IMR-90 (cell line): ENCODE data around the gene PARL. TPM values are rescaled to one million over a fixed set of nuclear protein-coding genes. Genes with fewer than 3 reads are reported as not detected.

Experiments
- ATAC-seq: fragments of 200-7000 bp; cut with Tn5 transposase; 2 replicates; pipeline ENCODE4 v1.9.1; 2020; ENCODE audit warnings: low read depth, mild to moderate bottlenecking, moderate library complexity
- BruUV-seq: library from RNA; stranded (reverse); fragments of 400-500 nt; replicated peaks from 2 replicates; lab custom pipeline; 2021; lab: Mats Ljungman, UMichigan
- CTCF ChIA-PET: fragments of 300-600 bp; formaldehyde crosslinking; extraction: SDS; loops from one replicate; lab custom pipeline; 2021; ENCODE audit warnings: antibody characterized with exemption; lab: Yijun Ruan, JAX
- POLR2A ChIA-PET: fragments of 300-600 bp; sonication (Branson Sonifier 250); formaldehyde crosslinking; loops from one replicate; lab custom pipeline; 2022; ENCODE audit warnings: antibody characterized with exemption; ENCODE audit not compliant: unreplicated experiment; lab: Charles Lee
- DNase-seq: peaks from one replicate; pipeline ENCODE4 v3.0.0; 2013
- H2AFZ ChIP-seq: replicated peaks from 2 replicates; pipeline ENCODE3; 2013; ENCODE audit warnings: low read length, mild to moderate bottlenecking; ENCODE audit not compliant: poor library complexity
- H2AK5ac ChIP-seq: 2 replicates; pipeline ENCODE4 v1.6.1; 2013; ENCODE audit warnings: low read depth, low read length, inconsistent platforms
- H2AK9ac ChIP-seq: replicated peaks from 2 replicates; pipeline ENCODE3; 2013; ENCODE audit warnings: mild to moderate bottlenecking, low read depth, low read length, moderate library complexity; ENCODE audit not compliant: poor library complexity
- H2BK120ac ChIP-seq: 2 replicates; pipeline ENCODE4 v1.6.1; 2013; ENCODE audit warnings: low read depth, low read length, inconsistent platforms
- H2BK15ac ChIP-seq: 3 replicates; pipeline ENCODE4 v1.6.1; 2013; ENCODE audit warnings: low read depth, low read length, inconsistent platforms
- H2BK20ac ChIP-seq: 2 replicates; pipeline ENCODE4 v1.6.1; 2013; ENCODE audit warnings: low read depth, mild to moderate bottlenecking, inconsistent platforms, low read length, moderate library complexity
- H2BK5ac ChIP-seq: 2 replicates; pipeline ENCODE4 v1.6.1; 2013; ENCODE audit warnings: mild to moderate bottlenecking, low read depth, low read length, inconsistent platforms; ENCODE audit not compliant: poor library complexity, severe bottlenecking
- H3K14ac ChIP-seq: replicated peaks from 2 replicates; pipeline ENCODE4 v1.6.1; 2013; ENCODE audit warnings: low read depth, low read length, inconsistent platforms
- H3K18ac ChIP-seq: 2 replicates; pipeline ENCODE4 v1.6.1; 2013; ENCODE audit warnings: low read depth, low read length, control low read depth
- H3K23ac ChIP-seq: 2 replicates; pipeline ENCODE4 v1.6.1; 2013; ENCODE audit warnings: low read depth, low read length, inconsistent platforms
- H3K27ac ChIP-seq: 2 replicates; pipeline ENCODE4 v1.5.1; 2013; ENCODE audit warnings: mild to moderate bottlenecking, control low read depth, low read length; ENCODE audit not compliant: insufficient read depth
- H3K27me3 ChIP-seq: 2 replicates; pipeline ENCODE4 v1.6.1; 2013; ENCODE audit warnings: low read length; ENCODE audit not compliant: control insufficient read depth, insufficient read depth
- H3K36me3 ChIP-seq: 2 replicates; pipeline ENCODE4 v1.6.1; 2013; ENCODE audit warnings: low read length, mixed read lengths; ENCODE audit not compliant: control insufficient read depth, insufficient read depth
- H3K4ac ChIP-seq: 2 replicates; pipeline ENCODE4 v1.6.1; 2013; ENCODE audit warnings: low read depth, low read length, inconsistent platforms
- H3K4me1 ChIP-seq: 2 replicates; pipeline ENCODE4 v1.6.1; 2013; ENCODE audit warnings: low read length, mixed read lengths; ENCODE audit not compliant: control insufficient read depth, insufficient read depth
- H3K4me2 ChIP-seq: 2 replicates; pipeline ENCODE4 v1.6.1; 2013; ENCODE audit warnings: low read depth, mild to moderate bottlenecking, control low read depth, low read length, moderate library complexity
- H3K4me3 ChIP-seq: 2 replicates; pipeline ENCODE4 v1.5.1; 2013; ENCODE audit warnings: low read depth, mild to moderate bottlenecking, control low read depth, low read length, moderate library complexity; ENCODE audit not compliant: insufficient read depth
- H3K56ac ChIP-seq: 2 replicates; pipeline ENCODE4 v1.6.1; 2013; ENCODE audit warnings: low read length, inconsistent platforms; ENCODE audit not compliant: insufficient read depth; ENCODE audit errors: extremely low read depth
- H3K79me1 ChIP-seq, 2 experiments: 2 replicates each; pipeline ENCODE4 v1.6.1; 2013; ENCODE audit warnings: low read length in 2 of 2, inconsistent platforms in 1 of 2, low read depth in 1 of 2
- H3K9ac ChIP-seq: 2 replicates; pipeline ENCODE4 v1.6.1; 2013; ENCODE audit warnings: low read depth, low read length, control low read depth
- H3K9me1 ChIP-seq: 2 replicates; pipeline ENCODE4 v1.6.1; 2013; ENCODE audit warnings: low read length, inconsistent platforms; ENCODE audit not compliant: insufficient read depth
- H3K9me3 ChIP-seq: 2 replicates; pipeline ENCODE4 v1.6.1; 2013; ENCODE audit warnings: low read length; ENCODE audit not compliant: control insufficient read depth, insufficient read depth
- H4K20me1 ChIP-seq: 2 replicates; pipeline ENCODE4 v1.6.1; 2013; ENCODE audit warnings: low read length, inconsistent platforms; ENCODE audit not compliant: insufficient read depth
- H4K5ac ChIP-seq: 2 replicates; pipeline ENCODE4 v1.6.1; 2013; ENCODE audit warnings: mild to moderate bottlenecking, low read depth, low read length, control low read depth
- H4K8ac ChIP-seq, 2 experiments: 2 replicates each; pipeline ENCODE4 v1.6.1; 2013; ENCODE audit warnings: low read depth in 2 of 2, low read length in 2 of 2, control low read depth in 1 of 2, inconsistent platforms in 1 of 2
- H4K91ac ChIP-seq: 2 replicates; pipeline ENCODE4 v1.6.1; 2013; ENCODE audit warnings: low read depth, low read length, inconsistent platforms; ENCODE audit not compliant: insufficient read depth
- BHLHE40 ChIP-seq: fragments of 150-350 bp; IDR thresholded peaks from 2 replicates; pipeline ENCODE4 v1.6.1; 2016; ENCODE audit warnings: mild to moderate bottlenecking, low read depth, low read length
- CEBPB ChIP-seq: IDR thresholded peaks from 2 replicates; pipeline ENCODE4 v1.6.1; 2012; ENCODE audit warnings: low read depth, low read length, improper control_type of control experiment
- CTCF ChIP-seq: conservative IDR thresholded peaks from 2 replicates; pipeline ENCODE4 v1.5.1; 2012; ENCODE audit warnings: mild to moderate bottlenecking, low read depth, low read length, improper control_type of control experiment
- FOS ChIP-seq: fragments of 150-350 bp; IDR thresholded peaks from 2 replicates; pipeline ENCODE4 v1.6.1; 2016; ENCODE audit warnings: low read depth, low read length
- MAFK ChIP-seq: IDR thresholded peaks from 2 replicates; pipeline ENCODE4 v1.6.1; 2012; ENCODE audit warnings: low read depth, low read length, improper control_type of control experiment
- MAZ ChIP-seq: IDR thresholded peaks from 2 replicates; pipeline ENCODE4 v1.6.1; 2012; ENCODE audit warnings: low read depth, mild to moderate bottlenecking, low read length, improper control_type of control experiment, moderate library complexity, borderline replicate concordance
- NFE2L2 ChIP-seq: fragments of 150-350 bp; IDR thresholded peaks from 2 replicates; pipeline ENCODE4 v1.6.1; 2016; ENCODE audit warnings: low read depth, mild to moderate bottlenecking, low read length
- POLR2A ChIP-seq: IDR thresholded peaks from 2 replicates; pipeline ENCODE4 v1.6.1; 2012; ENCODE audit warnings: mild to moderate bottlenecking, low read depth, low read length
- RAD21 ChIP-seq: IDR thresholded peaks from 2 replicates; pipeline ENCODE4 v1.6.1; 2012; ENCODE audit warnings: low read length, improper control_type of control experiment
- RCOR1 ChIP-seq: IDR thresholded peaks from 2 replicates; pipeline ENCODE4 v1.6.1; 2012; ENCODE audit warnings: mild to moderate bottlenecking, low read length, improper control_type of control experiment; ENCODE audit not compliant: insufficient replicate concordance
- RFX5 ChIP-seq: IDR thresholded peaks from 2 replicates; pipeline ENCODE4 v1.8.0; 2012; ENCODE audit warnings: low read depth, mild to moderate bottlenecking, low read length, moderate library complexity
- SMC3 ChIP-seq: fragments of 150-350 bp; IDR thresholded peaks from 2 replicates; pipeline ENCODE4 v1.6.1; 2016; ENCODE audit warnings: low read depth, mild to moderate bottlenecking, antibody characterized with exemption, low read length, moderate library complexity
- USF2 ChIP-seq: fragments of 150-350 bp; IDR thresholded peaks from 2 replicates; pipeline ENCODE4 v1.6.1; 2017; ENCODE audit warnings: mild to moderate bottlenecking, antibody characterized with exemption, low read length, low read depth
- WGBS, 2 experiments: methylation state at CpG; one replicate each; pipeline versions ENCODE4 v1.1.5 to v1.1.7; 2013; ENCODE audit warnings: missing lambda C conversion rate in 2 of 2; ENCODE audit not compliant: insufficient read length in 1 of 2; ENCODE audit errors: extremely low coverage in 2 of 2; 5-methylcytosine and 5-hydroxymethylcytosine counted together
- dilution Hi-C: fragments of 300-500 bp; cut with HindIII; formaldehyde crosslinking; loops from one replicate; pipeline ENCODE4 v1.14.3; 2018; ENCODE audit warnings: low sequenced_read_pairs; ENCODE audit not compliant: unreplicated experiment
- in situ Hi-C: fragments of 300-500 bp; cut with MboI; formaldehyde crosslinking; loops from 3 replicates; pipeline ENCODE4 v1.14.3; 2019; ENCODE audit warnings: low sequenced_read_pairs, inconsistent platforms, mixed read lengths
- intact Hi-C: fragments of 100-400 bp; cut with micrococcal nuclease; formaldehyde crosslinking; loops from 2 replicates; pipeline ENCODE4 v1.10.0; 2022
- polyA plus RNA-seq, 3 experiments: library from polyadenylated mRNA; depleted of rRNA; stranded (reverse); fragments of >200 nt; gene quantifications; 2 replicates each; pipeline ENCODE4 v1.2.3, GENCODE V29; 2012; ENCODE audit warnings: low replicate concordance in 1 of 3
- total RNA-seq: library from RNA; depleted of rRNA; stranded (reverse); fragments of >200 nt; gene quantifications from 2 replicates; pipeline ENCODE4 v1.2.3, GENCODE V29; 2012

Gene PARL
- total and polyA plus RNA-seq, 2 of the 4 experiments (the other 2 are of a cell fraction) = 35.5 to 42.6 TPM

GRCh38 chr3:183906234-183906921, 21.7 kb upstream of the PARL start:
- Histone ChIP-seq H3K18ac (no peak overlapping the region), H2BK120ac (no peak overlapping the region), H2AK9ac (no peak overlapping the region), H3K4ac (no peak overlapping the region), H3K4me2 (no peak overlapping the region), H4K5ac (no peak overlapping the region), H2BK5ac (no peak overlapping the region), H3K14ac (no peak overlapping the region), H2BK20ac (no peak overlapping the region), H3K27me3 (peaks cover 22% of the 10 kb centered on the region), H3K79me1 (no peaks in the 10 kb centered on the region), H3K36me3 (no peaks in the 10 kb centered on the region), H3K27ac (no peak overlapping the region), H3K23ac (no peak overlapping the region), H4K91ac (no peak overlapping the region), H3K4me1 (no peaks in the 10 kb centered on the region), H3K56ac (no peak overlapping the region), H2AK5ac (no peak overlapping the region), H4K20me1 (no peaks in the 10 kb centered on the region), H3K9me1 (no peaks in the 10 kb centered on the region), H3K9ac (no peak overlapping the region), H2AFZ (no peak overlapping the region), H2BK15ac (no peak overlapping the region), H3K9me3 (no peaks in the 10 kb centered on the region), H4K8ac (no peak overlapping the region), H3K4me3 (no peak overlapping the region)
- DNase-seq (no peak), ATAC-seq (no peak)
- 53% methylated on average over 3 of the region's 13 CpGs; no CpG with 5 or more reads in 1 of the 2 experiments for whole genome bisulfite sequencing, 2 experiments
- intact Hi-C loops (no loop called here), in situ Hi-C loops (no loop called here), dilution Hi-C loops (no loop called here)
- ChIA-PET CTCF (no interaction called here), POLR2A (no interaction called here)
- TF ChIP-seq CEBPB (no peak), RCOR1 (no peak), BHLHE40 (no peak), RAD21 (no peak), NFE2L2 (no peak), SMC3 (no peak), POLR2A (no peak), MAZ (no peak), FOS (no peak), USF2 (no peak), MAFK (no peak), RFX5 (no peak), CTCF (no peak)
- BruUV-seq = no TSS peak
